Glutamatergic neuron (in vitro differentiated cells): Measurements from ENCODE around the gene CCDC74B. TPM values are rescaled to one million over a fixed set of nuclear protein-coding genes. Genes with fewer than 3 reads are reported as not detected.
"Not testable (repeated sequence)": the region's sequence is repeated elsewhere in the genome, so short reads cannot be mapped to it uniquely, and the experiment has no call there.

Source experiments
- DNase-seq: peaks from one replicate; pipeline ENCODE4 v3.0.0; 2022
- H3K27ac Mint-ChIP-seq: one replicate; pipeline ENCODE4 v1.8.0; 2020; ENCODE audit warnings: mild to moderate bottlenecking, mixed read lengths, inconsistent platforms; ENCODE audit not compliant: unreplicated experiment
- H3K27me3 Mint-ChIP-seq: one replicate; pipeline ENCODE4 v1.8.0; 2020; ENCODE audit warnings: mild to moderate bottlenecking, moderate library complexity, mixed read lengths, inconsistent platforms; ENCODE audit not compliant: unreplicated experiment
- H3K36me3 Mint-ChIP-seq: one replicate; pipeline ENCODE4 v1.8.0; 2020; ENCODE audit warnings: mild to moderate bottlenecking, mixed read lengths, inconsistent platforms; ENCODE audit not compliant: unreplicated experiment
- H3K4me1 Mint-ChIP-seq: one replicate; pipeline ENCODE4 v1.8.0; 2020; ENCODE audit warnings: mild to moderate bottlenecking, low read depth, mixed read lengths, inconsistent platforms; ENCODE audit not compliant: unreplicated experiment
- H3K4me3 Mint-ChIP-seq: one replicate; pipeline ENCODE4 v1.8.0; 2020; ENCODE audit warnings: mild to moderate bottlenecking, mixed read lengths, inconsistent platforms; ENCODE audit not compliant: unreplicated experiment
- H3K9me3 Mint-ChIP-seq: one replicate; pipeline ENCODE4 v1.8.0; 2020; ENCODE audit warnings: mild to moderate bottlenecking, moderate library complexity, mixed read lengths, inconsistent platforms; ENCODE audit not compliant: unreplicated experiment
- CTCF ChIP-seq: fragments of 200-600 bp; sonication (generic); IDR thresholded peaks from one replicate; pipeline ENCODE4 v1.5.0; 2021; ENCODE audit not compliant: partially characterized antibody, unreplicated experiment
- total RNA-seq: library from RNA; stranded (reverse); fragmentation: NEBNext Ultra II Directional; extraction: Animal tissue kit (Norgen Biotek cat#: 25700); gene quantifications from one replicate; pipeline ENCODE4 v1.2.1, GENCODE V29; 2021; ENCODE audit not compliant: unreplicated experiment

The CCDC74B gene
- total RNA-seq, 1 donor from 2014 or later = 0.29 TPM

GRCh38 chr2:130165293-130166016, 20.5 kb upstream of the CCDC74B start:
- no peak overlapping the region for H3K27ac Mint-ChIP-seq
- no peak overlapping the region for H3K4me3 Mint-ChIP-seq
- no peaks in the 10 kb centered on the region for H3K9me3 Mint-ChIP-seq
- H3K36me3 Mint-ChIP-seq = peaks cover 6% of the 10 kb centered on the region
- no peak for TF ChIP-seq CTCF
- H3K27me3 Mint-ChIP-seq = peaks cover 5% of the 10 kb centered on the region
- DNase-seq = no peak
- H3K4me1 Mint-ChIP-seq = no peaks in the 10 kb centered on the region

GRCh38 chr2:130162968-130163367, 18.1 kb upstream of the CCDC74B start:
- Mint-ChIP-seq H3K9me3 (peaks cover 1% of the 10 kb centered on the region), H3K4me3 (no peak overlapping the region), H3K36me3 (peaks cover 6% of the 10 kb centered on the region), H3K27me3 (peaks cover 5% of the 10 kb centered on the region), H3K4me1 (no peaks in the 10 kb centered on the region), H3K27ac (no peak overlapping the region)
- no peak for DNase-seq
- no peak for TF ChIP-seq CTCF

GRCh38 chr2:130162486-130162885, 17.6 kb upstream of the CCDC74B start:
- H3K27me3 Mint-ChIP-seq, H3K4me3 Mint-ChIP-seq, H3K36me3 Mint-ChIP-seq, DNase-seq, H3K9me3 Mint-ChIP-seq, H3K27ac Mint-ChIP-seq, H3K4me1 Mint-ChIP-seq: not testable (repeated sequence)

GRCh38 chr2:130160838-130161705, 16.2 kb upstream of the CCDC74B start:
- H3K4me1 Mint-ChIP-seq, H3K36me3 Mint-ChIP-seq, H3K27me3 Mint-ChIP-seq, DNase-seq, H3K4me3 Mint-ChIP-seq, H3K27ac Mint-ChIP-seq, H3K9me3 Mint-ChIP-seq: not testable (repeated sequence)

GRCh38 chr2:130160131-130160530, 15.2 kb upstream of the CCDC74B start:
- TF ChIP-seq CTCF = no peak
- H3K27me3 Mint-ChIP-seq = peaks cover 3% of the 10 kb centered on the region
- no peak for DNase-seq
- no peak overlapping the region for H3K4me3 Mint-ChIP-seq
- H3K9me3 Mint-ChIP-seq = peaks cover 4% of the 10 kb centered on the region
- H3K36me3 Mint-ChIP-seq = no peaks in the 10 kb centered on the region
- H3K27ac Mint-ChIP-seq = no peak overlapping the region
- H3K4me1 Mint-ChIP-seq = no peaks in the 10 kb centered on the region

- not testable (repeated sequence) for H3K27me3 Mint-ChIP-seq, H3K4me3 Mint-ChIP-seq, H3K9me3 Mint-ChIP-seq, H3K4me1 Mint-ChIP-seq, DNase-seq, H3K36me3 Mint-ChIP-seq, H3K27ac Mint-ChIP-seq
These were observed 14.5 kb upstream of the CCDC74B start for GRCh38 chr2:130159376-130159775.
